NCI-H128 (cell line): ENCODE measurements around the gene PSG3.
A peak's percentile ranks its signal among the peaks of the same experiment; 100 is the strongest.
"Not testable (repeated sequence)": the region's sequence is repeated elsewhere in the genome, so short reads cannot be mapped to it uniquely, and the experiment has no call there.

Source experiments
- DNase-seq: peaks from one replicate; lab custom pipeline; 2025; ENCODE audit not compliant: unreplicated experiment; lab: John Stamatoyannopoulos, UW

Gene PSG3

GRCh38 chr19:42740381-42740780 is at the start of gene PSG3:
TSS of gene PSG3 (minus strand) at chr19:42740481. CDS start at chr19:42740384, 97 bp downstream.
- not testable (repeated sequence) for DNase-seq

DNA sequence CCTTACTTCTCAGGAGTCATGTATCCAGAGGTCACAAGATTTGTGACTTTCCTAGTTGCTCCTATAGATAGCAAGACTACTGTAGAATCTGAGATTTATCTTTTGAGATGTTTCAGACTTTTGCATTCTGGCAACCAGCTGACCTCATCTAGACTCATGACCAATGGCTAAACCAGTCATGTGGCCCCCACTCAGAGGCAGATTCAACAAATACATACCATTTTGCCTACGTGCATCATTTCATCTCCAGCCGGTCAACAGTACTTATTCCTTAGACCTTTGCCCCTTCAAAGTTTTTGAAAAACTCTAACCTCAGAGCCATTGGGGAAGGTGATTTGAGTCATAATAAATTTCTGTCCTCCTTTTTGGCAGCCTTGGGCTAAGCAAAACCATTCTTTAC is 48.5 kb upstream of the PSG3 start:
- DNase-seq: not testable (repeated sequence)

DNA sequence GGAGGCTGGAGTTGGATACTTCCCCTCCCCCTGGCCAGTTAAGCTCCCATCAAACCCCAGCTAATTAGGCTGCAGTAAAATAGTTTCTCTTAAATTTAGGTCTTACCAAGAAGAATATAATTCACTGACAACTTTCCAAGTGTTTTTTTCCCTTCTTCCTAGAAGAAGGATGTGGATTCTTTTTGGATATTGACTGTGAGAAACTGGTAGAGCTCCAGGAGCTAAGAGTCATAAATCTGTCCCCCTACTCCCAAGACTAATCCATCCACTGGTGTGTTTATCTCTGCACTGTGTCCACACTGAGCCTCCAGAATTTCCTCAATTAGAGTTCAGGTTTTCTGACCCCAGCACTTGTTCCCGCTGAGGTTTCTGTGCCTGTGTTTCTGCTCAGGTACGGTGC is 47.5 kb upstream of the PSG3 start:
- not testable (repeated sequence) for DNase-seq

- peak; percentile 3 for DNase-seq
Observed at GRCh38 chr19:42776750-42777612, 36.7 kb upstream of the PSG3 start.

- DNase-seq: not testable (repeated sequence)
Observed at GRCh38 chr19:42774510-42775158, 34.4 kb upstream of the PSG3 start.

GRCh38 chr19:42767319-42767718 is 27.0 kb upstream of the PSG3 start:
- not testable (repeated sequence) for DNase-seq

DNA sequence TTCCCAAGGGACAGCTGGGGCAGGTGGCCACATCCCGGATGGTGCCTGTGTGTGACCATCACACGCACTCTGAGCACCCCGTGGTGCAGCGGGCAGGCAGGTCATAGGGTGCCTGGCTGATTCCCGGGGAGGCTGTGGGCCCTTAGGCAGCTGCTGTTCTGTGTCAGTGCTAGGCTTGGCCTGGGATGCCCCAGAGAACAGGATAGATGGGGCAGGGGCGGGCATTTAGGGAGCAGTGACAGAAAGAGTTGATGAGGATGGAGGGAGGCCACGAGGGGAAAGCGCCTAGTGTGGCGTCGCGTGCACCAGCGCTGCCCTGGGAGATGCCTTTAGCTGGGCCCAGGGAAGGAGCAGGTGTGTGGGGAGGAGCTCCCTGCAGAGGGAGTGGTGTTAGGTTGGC is 26.6 kb upstream of the PSG3 start:
- not testable (repeated sequence) for DNase-seq

DNA sequence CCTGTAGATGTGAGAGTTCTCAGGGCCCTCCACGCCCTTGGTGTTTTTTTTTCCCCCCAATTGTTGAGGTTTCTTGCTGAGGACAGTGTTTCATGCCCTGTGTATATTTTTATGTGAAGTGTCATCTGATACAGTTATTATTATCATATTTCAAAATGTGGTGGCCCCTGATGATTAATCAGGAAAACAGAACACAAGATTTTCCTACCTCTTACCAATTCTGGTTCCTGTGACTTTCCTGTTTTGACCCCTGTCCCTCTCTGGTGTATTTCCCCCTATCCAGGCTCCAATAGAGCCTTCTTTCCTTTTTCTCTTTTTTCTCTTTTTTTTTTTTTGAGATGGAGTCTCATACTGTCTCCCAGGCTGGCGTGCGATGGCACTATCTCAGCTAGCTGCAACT is 24.6 kb upstream of the PSG3 start:
- DNase-seq: no peak

DNA sequence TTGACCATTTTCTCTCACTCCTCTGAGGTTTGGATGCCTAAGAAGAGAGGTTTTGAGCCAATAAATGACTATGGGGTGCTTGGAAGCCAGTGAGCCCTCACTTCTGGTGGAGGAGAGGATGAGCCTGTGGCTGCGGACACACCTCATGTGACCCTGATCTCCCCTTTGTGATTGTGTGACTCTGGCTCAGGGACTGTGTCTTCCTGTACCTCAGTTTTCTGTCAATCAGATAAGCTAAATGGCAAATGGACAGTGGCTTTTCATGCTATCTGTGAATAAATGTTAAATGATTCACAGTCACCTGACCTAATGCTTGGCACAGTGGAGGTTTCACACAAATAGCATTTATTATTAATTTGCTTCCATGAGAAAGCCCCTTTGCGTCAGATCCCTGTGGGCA is 22.5 kb upstream of the PSG3 start:
- no peak for DNase-seq

GRCh38 chr19:42761924-42762295 is 21.6 kb upstream of the PSG3 start:
- DNase-seq: not testable (repeated sequence)

GRCh38 chr19:42760954-42761923 is 21.0 kb upstream of the PSG3 start:
- not testable (repeated sequence) for DNase-seq

GRCh38 chr19:42758667-42759066 is 18.4 kb upstream of the PSG3 start:
- DNase-seq: not testable (repeated sequence)

- not testable (repeated sequence) for DNase-seq
Observed at GRCh38 chr19:42752246-42752645, 12.0 kb upstream of the PSG3 start.

- DNase-seq: not testable (repeated sequence)
Observed at GRCh38 chr19:42741726-42742607, 1.7 kb upstream of the PSG3 start.

DNA sequence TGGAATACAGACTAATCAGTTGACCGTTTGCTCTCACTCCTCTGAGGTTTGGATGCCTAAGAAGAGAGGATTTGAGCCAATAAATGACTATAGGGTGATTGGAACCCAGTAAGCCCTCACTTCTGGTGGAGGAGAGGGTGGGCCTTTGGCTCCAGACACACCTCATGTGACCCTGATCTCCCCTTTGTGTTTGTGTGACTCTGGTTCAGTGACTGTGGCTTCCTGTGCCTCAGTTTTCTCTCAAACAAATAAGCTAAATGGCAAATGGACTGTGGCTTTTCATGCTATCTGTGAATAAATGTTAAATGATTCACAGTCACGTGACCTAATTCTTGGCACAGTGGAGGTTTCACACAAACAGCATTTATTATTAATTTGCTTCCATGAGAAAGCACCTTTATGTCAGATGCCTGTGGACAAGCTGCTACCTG is 2.7 kb downstream of the PSG3 start:
- not testable (repeated sequence) for DNase-seq

DNA sequence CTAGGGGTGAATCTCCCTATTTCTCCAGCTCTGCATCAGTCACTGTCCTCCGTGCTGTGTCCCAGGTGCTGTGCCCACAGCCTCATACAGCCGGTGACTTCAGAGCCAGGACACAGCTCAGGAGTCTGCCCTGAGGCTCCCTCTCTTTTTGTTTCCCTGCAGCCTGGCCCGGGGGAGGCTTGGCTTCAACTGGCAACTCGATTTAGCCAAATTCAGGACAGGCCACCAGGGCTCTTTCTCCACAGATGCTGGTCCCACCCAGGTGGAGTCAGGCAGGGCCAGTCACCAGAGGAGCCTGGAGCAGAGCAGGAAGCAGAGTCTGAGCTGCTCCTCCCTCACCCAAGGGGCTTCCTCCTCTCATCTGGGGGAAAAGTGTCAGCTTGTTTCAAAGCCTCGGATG is 11.9 kb downstream of the PSG3 start:
- not testable (repeated sequence) for DNase-seq

DNA sequence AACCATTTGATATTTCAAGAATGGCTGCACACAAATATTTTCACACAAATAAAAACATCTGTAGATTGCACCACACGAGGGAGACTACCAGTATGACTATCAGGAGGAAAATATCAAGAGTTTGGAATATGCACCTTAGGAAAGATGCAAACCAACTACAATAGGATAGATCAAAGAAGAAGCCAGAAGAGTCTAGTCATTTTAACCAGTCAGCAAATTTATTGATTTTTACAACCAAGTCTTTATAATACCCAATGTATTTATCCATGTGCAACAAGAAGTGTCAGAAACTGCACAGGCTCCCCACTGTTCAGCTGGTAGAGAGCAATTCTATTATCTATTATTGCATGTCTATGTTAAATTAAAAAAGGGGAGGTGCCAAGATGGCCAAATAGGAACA is 26.3 kb downstream of the PSG3 start:
- DNase-seq: not testable (repeated sequence)

GRCh38 chr19:42712753-42713152 is 27.5 kb downstream of the PSG3 start:
- DNase-seq: not testable (repeated sequence)

GRCh38 chr19:42710986-42711385 is 29.3 kb downstream of the PSG3 start:
- not testable (repeated sequence) for DNase-seq

DNA sequence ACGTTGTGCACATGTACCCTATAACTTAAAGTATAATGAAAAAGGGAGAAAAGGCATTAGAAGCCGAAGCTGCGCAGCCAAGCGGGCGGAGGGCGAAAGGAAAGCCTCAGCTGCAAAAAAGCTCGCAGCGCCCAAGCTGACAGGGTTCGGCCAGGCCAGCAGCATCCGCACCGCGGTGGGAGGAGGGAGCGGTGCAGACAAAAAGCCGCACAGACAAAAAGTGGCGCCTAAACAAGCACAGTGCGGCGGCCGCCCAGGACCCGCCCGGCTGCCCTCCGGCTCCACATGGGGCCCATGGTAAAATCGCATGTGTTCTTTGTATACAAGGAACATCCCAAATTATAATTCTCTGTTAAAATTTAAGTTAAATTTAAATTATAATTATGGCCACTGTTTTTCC is 42.4 kb downstream of the PSG3 start:
- DNase-seq: no peak
